NCI-H748 (cell line): ENCODE data around the gene PYGO2.

ENCODE experiments used
- DNase-seq: peaks from one replicate; lab custom pipeline; 2025; ENCODE audit not compliant: unreplicated experiment; lab: John Stamatoyannopoulos, UW

PYGO2 gene, protein sequence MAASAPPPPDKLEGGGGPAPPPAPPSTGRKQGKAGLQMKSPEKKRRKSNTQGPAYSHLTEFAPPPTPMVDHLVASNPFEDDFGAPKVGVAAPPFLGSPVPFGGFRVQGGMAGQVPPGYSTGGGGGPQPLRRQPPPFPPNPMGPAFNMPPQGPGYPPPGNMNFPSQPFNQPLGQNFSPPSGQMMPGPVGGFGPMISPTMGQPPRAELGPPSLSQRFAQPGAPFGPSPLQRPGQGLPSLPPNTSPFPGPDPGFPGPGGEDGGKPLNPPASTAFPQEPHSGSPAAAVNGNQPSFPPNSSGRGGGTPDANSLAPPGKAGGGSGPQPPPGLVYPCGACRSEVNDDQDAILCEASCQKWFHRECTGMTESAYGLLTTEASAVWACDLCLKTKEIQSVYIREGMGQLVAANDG

DNA sequence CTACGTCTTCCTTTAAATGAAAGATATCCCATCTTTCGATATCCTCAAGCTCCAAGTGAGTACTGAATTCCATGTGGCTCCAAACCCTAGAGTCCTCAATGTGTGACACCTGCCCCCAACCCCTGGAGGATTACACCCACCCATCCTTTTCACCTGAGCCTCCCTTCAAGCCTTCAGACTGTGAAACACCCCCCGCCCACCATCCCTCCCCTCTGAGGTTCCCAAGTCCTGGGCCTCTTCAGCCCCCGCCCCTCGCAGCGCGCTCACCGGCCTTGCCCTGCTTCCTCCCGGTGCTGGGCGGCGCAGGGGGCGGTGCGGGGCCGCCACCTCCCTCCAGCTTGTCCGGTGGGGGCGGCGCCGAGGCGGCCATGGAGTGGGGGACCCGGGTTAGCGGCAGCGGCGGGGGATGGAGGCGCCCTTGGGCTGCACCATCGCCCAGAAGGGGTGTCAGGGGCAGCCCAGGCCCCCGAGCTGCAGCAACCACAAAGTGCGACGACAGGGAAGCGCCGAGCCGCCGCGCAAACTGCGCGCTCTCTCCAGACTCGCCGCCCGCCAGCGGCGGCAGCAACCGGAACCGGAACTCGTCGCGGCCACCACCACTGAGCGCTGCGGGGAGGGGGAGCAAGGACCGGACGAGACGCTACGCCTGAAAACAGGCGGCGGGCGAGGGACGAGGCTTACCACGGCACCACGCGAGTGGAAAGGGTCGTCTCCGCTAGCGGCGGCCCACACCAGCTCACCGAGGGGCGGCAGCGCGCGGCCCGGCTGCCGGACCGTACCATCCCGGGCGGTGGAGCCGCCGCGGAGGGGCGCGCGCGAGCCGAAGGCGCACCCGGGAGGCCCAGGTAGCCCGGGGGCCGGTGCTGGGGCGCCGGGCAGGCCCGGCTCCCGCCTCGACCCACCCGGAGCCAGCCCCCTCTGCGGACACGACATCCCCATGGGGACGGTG lies at the start of gene PYGO2:
Gene PYGO2, minus strand, starts transcription at position 576 of the 949 bp plus-strand sequence. Its CDS starts 206 bp downstream, at position 370.
- DNase-seq: peak; percentile 84

DNA sequence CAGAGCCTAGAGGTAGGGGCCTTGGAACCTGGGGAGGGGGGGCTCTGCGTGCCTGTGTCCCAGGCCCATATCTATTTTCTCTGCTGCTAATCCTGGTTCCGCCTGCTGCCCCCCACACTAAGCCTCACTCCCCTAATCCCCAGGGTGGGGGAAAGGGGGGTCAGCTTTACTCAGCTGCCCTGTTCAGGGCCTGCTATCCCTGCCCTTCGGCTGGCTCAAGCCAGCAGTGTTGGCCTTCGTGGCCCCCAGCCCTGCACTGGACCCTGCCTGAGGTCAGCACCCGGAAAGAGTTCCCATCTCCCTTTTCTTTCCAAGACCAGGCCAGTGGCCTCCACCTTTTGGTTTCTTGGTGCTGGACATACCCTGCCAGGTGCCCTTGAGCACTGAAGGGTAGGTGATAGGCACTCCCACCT lies 49.4 kb upstream of the PYGO2 start:
- DNase-seq: no peak

DNA sequence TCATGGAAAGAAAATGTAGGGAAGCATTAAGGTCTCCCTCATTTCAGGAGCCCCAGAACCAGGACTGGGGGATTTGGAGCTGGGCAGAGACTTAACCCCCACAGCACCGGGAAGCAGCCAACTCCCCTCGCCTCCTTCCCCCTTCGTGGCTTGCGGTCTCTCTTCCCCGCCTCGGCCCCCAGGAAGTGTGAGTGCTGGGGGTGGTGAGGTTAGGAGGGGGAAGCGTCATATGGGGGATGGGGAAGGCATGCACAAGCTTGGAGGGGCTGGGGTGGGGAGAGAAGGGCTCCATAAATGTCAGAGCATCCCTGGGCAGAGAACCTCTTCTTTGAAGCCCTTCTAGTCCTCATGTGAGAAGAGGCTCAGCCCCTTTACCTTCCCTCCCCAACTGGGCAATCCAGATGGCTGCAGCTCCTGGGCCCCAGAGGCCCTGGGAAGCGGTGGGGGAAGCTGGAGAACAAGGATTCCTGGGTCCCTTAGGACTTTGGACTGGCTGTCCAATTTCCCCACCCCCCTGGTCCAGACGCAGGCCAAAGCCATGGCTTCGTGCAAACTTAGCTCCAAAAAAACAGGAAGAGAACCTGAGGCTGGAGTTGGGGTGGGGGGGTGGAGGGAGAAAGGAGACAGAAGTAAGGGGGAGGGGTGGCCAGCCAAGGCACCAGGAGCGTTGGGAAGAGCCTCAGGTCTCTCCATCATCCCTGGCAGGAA lies 48.8 kb upstream of the PYGO2 start:
- DNase-seq: no peak

DNA sequence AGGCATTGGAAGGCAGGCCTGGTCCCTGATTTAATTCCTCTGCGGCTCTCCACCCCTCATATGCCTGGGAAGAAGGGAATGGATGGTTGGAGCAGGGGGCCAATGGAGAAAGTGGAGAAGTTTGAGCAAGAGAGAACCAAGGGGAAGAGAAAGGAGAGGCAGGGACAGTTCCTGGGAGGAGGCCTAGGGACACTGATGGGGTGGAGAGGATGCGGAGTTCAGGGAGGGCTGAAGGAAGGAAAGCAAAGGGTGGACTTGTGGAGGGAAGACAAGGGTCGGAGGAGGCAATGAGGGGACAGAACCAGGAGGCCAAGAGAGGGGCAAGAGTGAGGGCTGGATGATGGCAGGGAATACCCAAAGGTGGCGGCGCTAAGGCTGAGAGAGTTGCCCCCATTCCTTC lies 48.2 kb upstream of the PYGO2 start:
- DNase-seq: no peak

DNA sequence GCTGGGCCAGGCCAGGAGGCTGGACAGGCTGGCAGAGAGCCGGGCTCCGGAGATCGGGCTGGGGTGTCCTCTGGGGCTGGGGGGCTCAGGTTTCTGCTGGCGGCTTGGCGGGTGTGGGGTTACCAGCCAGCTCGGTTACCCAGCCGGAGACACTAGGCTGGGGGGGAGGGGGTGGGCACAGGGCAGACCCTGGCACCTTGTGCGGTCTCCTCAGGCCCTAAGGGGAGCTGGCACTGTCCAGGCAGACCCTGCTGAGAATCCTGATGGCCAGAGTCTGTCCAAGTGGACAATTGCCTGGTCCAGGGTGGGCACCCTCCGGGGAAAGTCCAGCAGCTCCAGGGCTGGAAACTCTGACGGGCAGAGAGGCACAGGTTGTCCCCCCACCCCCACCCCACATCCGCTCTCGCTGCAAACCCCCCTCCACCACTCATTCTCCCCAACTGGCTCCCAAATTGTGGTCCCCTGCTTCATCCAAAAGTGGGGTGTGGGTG lies 47.7 kb upstream of the PYGO2 start:
- DNase-seq: no peak

DNA sequence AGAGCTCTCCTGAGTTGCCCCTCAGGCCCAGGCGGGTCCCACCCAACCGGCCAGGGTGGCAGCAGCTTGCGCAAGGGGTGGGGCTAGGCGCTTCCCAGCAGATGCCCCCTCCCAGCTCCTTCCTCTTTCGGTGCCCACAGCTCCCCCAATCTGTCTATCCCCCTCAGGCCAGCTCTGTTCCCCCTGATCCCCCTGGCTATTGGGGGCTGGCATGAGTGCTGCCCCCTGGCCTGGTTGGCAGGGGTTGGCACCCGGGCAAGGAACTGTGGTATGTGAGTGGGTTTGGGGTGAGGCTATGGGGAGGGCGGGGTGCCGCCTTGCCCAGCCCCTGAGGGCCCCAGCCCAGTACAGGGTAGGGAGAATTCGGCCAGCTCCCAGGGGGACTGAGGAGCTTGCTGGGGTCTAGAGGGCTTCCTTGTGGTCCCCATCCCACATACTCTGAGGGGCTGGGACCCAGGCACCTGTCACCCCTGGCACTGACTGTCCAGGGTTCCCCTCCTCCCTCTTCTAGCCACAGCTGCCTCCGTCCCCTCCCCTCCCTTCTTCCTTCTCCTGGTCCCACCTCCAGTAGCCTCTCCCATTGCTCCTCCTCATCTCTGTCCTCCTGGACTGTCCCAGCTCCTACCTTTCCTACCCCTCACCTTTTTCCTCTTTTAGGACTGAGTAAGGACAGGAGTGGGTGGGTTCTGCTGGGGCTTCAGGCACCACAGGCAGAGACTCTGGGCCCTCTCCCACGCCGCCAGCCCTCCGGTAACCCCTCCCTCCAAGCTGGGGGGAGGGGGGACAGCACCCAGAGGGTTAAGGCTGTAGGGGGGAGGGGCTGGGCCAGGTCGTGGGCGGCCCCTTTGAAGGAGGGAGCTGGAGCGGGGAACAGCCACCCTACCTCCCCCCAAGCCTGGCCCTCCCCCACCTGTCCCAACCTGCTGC lies 46.7 kb upstream of the PYGO2 start:
- DNase-seq: no peak

DNA sequence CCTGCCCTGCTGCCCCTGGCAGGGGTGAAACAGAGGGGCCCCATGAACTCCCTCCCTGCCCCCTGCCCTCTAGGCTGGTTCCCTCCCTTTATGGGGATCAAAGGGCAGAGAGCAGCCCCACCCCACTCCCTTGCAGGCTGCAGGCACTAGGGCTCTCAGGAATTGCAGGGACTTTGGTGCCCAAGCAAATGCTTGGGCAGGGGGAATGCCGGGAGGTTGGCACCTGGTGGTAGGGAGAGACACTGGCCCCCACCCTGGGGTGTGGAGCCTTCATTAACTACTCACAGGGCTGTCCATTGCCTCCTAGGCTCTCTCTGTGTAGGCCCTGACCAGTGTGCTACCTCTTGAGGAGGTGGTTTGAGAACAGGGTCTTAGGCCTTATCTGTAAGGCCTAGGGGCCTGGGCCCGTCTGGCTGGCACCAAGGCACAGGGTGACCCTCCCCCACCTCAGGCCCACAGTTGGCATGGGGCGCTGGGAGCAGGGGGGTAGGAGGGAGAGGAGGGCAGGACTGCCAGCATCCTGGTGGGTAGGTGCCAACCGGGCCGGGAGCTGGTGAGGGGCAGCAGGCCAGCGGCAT lies 45.8 kb upstream of the PYGO2 start:
- DNase-seq: no peak

DNA sequence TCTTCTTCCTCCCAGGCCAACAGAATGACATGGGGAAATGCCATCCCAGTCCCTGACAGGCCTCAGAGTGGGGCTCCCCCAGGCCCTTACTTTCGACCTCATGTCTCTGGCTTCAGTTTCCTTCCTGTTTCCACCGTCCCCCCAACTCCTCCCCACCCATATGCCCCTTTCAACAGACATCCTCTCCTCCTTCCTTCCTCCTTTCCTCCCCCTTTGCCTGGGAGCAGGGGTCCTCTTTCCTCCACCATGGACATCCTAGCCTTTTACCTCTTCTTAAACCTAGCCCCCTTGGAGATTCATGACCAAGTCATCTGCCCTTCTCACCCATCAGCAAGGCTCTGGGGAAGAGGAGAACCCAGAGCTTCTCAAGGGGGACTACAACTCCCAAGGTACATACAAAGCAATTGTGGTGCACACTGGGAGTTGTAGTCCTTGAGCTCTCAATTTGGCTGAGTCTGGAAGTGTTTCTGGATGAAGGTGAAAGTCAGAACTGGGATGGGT lies 45.1 kb upstream of the PYGO2 start:
- DNase-seq: no peak

DNA sequence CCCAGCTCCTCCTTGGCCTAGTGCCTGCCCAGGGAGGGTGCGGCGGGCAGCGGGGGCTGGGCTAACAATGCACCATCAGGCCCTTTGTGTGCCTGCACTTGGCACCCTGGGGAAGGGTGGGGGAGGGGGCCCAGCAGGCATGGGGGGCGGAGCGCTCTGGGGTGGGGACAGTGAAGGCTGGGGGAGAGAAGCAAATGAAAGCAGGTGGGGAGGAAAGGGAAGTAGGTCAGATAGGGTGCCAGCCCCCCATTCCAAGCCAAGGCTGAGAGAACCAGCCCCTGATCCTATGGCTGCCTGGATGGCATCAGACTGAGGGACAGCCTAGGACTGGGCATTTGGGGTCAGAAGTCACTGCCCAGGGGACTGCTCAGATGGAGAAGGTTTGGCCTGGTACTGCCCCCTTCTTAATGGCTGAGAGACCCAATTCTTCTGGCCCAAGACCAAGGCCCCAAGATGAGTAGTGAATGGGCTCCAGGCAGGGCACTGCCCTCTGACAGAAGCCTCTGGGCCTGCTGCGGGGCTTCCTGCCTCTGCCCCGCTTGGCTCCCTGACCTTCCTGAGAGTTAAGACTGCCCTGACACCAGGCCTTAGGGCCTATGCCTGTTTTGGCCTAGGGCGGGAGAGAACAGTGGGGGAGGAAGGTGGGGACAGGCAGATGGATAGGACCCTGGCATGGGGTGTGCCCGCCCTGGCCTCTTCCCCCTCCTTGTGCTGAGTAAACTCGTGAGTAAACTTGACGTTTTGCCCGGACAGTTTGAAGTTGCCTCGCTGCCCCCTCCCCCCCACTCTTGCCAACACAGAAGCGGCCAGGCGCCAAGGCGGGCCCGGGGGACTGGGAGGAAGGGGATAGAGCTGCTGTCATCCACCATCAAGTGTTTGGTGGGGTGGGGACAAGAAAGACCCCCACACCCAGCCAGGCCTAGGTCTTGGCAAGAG lies 43.8 kb upstream of the PYGO2 start:
- no peak for DNase-seq

DNA sequence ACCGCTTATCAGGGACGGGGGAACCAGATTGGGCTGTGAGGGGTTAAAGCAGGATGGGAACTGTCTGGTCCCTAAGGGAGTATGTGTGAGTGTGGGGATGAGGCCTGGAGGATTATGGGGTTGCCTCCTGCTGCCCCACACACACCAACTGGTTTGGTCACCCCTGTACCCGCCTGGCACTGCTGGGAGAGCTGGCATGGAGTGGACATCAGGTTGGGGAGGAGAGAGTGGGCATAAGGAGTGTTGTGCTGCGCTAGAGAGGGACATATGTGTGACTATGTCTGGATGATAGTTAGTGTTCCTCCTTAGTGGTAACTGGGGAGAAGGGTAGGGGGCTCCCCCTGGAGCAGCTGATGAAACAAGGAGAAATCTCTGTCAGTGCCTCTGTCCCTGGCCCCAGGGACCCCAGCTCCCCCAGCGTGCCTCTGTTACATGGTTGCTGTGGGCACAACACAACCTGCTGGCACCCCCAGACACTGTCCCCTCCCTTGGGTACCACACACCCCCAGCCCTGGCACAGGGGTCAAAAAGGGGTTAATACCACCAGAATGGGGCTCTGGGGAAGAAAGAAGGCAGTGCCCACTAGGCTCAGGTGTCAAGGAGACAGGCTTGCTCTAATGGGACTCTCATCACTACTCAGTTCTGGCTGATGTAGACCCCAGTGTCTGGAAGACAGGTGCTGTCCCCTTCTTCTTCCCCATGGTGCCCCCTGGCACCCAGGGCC lies 42.9 kb upstream of the PYGO2 start:
- no peak for DNase-seq

DNA sequence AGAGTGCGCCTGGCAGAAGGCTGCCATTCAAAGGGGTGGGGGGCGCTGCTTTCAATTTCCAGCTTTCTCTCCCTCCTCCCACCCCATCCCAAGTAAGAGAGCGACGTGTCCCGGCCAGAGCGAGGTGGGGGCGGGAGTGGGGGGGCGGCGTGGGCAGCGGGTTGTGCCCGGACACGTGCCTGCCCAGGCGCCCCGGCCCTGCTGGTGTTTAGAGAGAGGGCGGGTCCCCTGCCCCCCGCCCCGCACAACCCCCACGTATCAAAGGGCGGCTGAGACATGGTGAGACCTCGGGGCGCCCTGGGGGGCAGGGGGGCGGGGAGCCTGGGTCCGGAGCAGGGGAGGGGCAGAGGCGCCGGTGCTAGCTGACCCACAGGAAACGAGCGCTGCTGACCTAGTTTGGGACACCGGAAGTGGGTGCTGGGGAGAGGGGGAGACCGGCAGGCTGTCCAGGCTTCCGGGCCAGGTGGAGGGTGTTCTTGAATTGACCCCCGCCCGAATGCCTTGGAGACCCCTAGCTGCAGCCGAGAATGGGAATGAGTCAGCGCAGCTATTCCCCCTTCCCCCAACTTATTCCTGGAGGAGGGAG lies 42.3 kb upstream of the PYGO2 start:
- peak; percentile 43 for DNase-seq

DNA sequence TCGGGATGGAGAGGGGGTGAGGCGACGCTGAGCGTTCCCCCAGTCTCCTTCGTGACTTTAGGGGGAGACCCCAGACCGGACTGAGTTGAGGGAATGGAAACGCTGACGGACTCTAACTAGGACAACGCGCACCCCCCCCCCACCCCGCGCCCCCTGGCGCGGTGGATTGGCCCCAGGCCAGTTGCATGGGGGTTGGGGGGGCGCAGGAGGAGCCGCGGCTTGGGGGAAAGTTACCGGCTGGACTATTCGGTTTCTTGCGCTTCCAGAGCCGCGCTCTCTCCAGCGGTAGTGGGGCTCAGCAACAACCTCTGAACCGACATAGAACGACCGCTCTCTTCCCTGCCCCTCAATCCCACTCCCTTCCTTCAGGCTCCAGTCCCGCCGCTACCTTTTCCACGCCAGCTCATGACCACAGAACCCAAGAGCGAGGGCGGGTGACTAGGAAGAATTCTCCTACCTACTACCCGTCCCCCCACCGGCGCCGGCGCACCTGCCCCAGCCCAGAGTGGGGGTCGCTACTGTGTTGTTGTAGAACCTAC lies 41.7 kb upstream of the PYGO2 start:
- peak; percentile 55 for DNase-seq

DNA sequence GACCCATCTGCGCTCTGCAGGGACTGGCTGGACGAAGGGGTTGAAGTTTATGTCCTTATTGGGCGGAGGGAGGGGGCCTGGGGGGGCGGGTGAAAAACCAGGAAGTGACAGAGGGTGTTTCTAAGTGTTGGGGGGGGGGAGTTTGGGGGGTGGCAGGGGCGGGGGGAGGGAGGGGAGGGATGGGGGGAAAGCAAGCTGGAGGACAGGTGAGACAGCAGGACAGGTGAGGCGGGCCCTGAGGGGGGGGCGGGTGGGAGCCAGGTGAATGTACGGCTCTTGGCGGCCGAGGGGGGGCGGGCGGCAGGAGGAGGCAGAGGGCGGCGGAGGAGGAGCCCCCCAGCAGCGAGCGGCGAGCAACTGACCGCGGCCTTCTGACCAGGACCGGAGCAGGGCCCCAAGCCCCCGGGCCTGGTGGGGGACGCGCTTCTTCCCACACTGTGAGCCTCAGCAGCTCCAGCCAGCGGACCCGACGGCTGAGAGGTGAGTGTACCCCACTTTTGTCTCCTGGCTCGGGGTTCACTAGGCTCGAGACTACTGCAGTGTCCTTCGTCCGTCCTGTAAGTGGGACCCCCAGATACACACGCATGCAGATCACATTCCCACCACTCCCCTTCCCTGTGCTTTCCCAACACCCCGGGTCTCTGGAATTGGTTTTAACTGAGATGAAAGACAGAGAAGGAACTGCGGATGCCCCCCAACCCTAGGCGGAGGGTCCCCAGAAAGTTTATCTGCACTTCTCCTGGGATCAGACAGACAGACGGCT lies 41.1 kb upstream of the PYGO2 start, which contains the start of gene ZBTB7B:
Gene ZBTB7B, plus strand, starts transcription at position 339 of the 763 bp plus-strand sequence. CDS start 11,859 bp downstream, outside the sequence.
- DNase-seq: peak; percentile 65

DNA sequence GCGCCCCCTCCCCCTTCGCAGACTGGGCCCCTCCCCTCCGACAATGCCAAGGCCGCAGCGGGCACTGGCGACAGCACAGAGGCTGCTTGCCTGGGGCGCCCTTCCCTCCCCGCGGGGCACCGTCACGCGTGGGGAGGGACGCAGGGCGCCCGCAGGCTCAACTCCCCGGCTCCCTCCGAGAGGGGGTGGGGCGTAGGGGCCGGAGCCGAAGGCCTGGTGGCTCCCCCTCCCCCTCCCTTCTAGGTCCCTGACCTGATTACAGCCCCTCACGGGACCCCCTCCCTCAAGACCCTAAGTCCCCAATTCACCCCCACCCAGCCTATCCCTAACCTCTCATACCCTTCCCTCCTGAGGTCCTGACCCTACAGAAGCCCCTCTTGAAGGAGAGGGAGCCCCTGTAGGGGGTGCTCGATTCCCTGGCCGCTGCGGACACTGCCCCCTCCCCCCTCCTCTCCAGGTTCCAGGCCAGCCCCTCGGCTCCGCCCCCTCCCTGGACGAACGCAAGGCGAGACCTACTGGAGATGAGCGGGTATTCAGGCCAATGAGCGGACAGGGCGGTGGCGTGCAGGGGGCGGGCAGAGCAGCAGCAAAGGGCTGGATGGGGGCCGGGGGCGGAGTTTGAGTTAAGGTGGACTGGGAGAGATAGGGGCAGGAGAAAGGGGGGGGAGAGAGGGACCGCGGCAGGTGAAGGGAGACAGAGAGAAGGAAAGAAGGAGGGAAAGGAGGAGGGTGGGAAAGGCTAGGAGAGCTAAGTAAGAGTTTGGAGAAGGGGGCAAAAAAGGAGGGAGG lies 40.3 kb upstream of the PYGO2 start:
- DNase-seq: peak; percentile 99

DNA sequence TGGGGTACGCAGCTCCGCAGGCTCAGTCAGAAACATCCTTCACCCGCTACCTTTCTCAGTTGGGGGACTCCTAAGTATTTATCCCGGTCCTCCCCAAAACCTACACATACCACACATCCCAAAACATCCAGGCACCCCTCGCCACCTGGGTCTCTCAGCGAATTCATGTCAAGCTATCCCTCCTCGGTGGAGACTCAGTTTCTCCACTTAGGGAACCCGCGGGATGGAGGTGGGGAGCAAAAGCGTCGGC lies 39.8 kb upstream of the PYGO2 start:
- no peak for DNase-seq
